IMR-90 (cell line): Measurements from ENCODE around the gene TSR3. TPM values are rescaled to one million over a fixed set of nuclear protein-coding genes. Genes with fewer than 3 reads are reported as not detected.

Experiments used
- ATAC-seq: fragments of 200-7000 bp; cut with Tn5 transposase; 2 replicates; pipeline ENCODE4 v1.9.1; 2020; ENCODE audit warnings: low read depth, mild to moderate bottlenecking, moderate library complexity
- BruUV-seq: library from RNA; stranded (reverse); fragments of 400-500 nt; replicated peaks from 2 replicates; lab custom pipeline; 2021; lab: Mats Ljungman, UMichigan
- CTCF ChIA-PET: fragments of 300-600 bp; formaldehyde crosslinking; extraction: SDS; loops from one replicate; lab custom pipeline; 2021; ENCODE audit warnings: antibody characterized with exemption; lab: Yijun Ruan, JAX
- POLR2A ChIA-PET: fragments of 300-600 bp; sonication (Branson Sonifier 250); formaldehyde crosslinking; loops from one replicate; lab custom pipeline; 2022; ENCODE audit warnings: antibody characterized with exemption; ENCODE audit not compliant: unreplicated experiment; lab: Charles Lee
- DNase-seq: peaks from one replicate; pipeline ENCODE4 v3.0.0; 2013
- H2AFZ ChIP-seq: replicated peaks from 2 replicates; pipeline ENCODE3; 2013; ENCODE audit warnings: low read length, mild to moderate bottlenecking; ENCODE audit not compliant: poor library complexity
- H2AK5ac ChIP-seq: 2 replicates; pipeline ENCODE4 v1.6.1; 2013; ENCODE audit warnings: low read depth, low read length, inconsistent platforms
- H2AK9ac ChIP-seq: replicated peaks from 2 replicates; pipeline ENCODE3; 2013; ENCODE audit warnings: mild to moderate bottlenecking, low read depth, low read length, moderate library complexity; ENCODE audit not compliant: poor library complexity
- H2BK120ac ChIP-seq: 2 replicates; pipeline ENCODE4 v1.6.1; 2013; ENCODE audit warnings: low read depth, low read length, inconsistent platforms
- H2BK15ac ChIP-seq: 3 replicates; pipeline ENCODE4 v1.6.1; 2013; ENCODE audit warnings: low read depth, low read length, inconsistent platforms
- H2BK20ac ChIP-seq: 2 replicates; pipeline ENCODE4 v1.6.1; 2013; ENCODE audit warnings: low read depth, mild to moderate bottlenecking, inconsistent platforms, low read length, moderate library complexity
- H2BK5ac ChIP-seq: 2 replicates; pipeline ENCODE4 v1.6.1; 2013; ENCODE audit warnings: mild to moderate bottlenecking, low read depth, low read length, inconsistent platforms; ENCODE audit not compliant: poor library complexity, severe bottlenecking
- H3K14ac ChIP-seq: replicated peaks from 2 replicates; pipeline ENCODE4 v1.6.1; 2013; ENCODE audit warnings: low read depth, low read length, inconsistent platforms
- H3K18ac ChIP-seq: 2 replicates; pipeline ENCODE4 v1.6.1; 2013; ENCODE audit warnings: low read depth, low read length, control low read depth
- H3K23ac ChIP-seq: 2 replicates; pipeline ENCODE4 v1.6.1; 2013; ENCODE audit warnings: low read depth, low read length, inconsistent platforms
- H3K27ac ChIP-seq: 2 replicates; pipeline ENCODE4 v1.5.1; 2013; ENCODE audit warnings: mild to moderate bottlenecking, control low read depth, low read length; ENCODE audit not compliant: insufficient read depth
- H3K27me3 ChIP-seq: 2 replicates; pipeline ENCODE4 v1.6.1; 2013; ENCODE audit warnings: low read length; ENCODE audit not compliant: control insufficient read depth, insufficient read depth
- H3K36me3 ChIP-seq: 2 replicates; pipeline ENCODE4 v1.6.1; 2013; ENCODE audit warnings: low read length, mixed read lengths; ENCODE audit not compliant: control insufficient read depth, insufficient read depth
- H3K4ac ChIP-seq: 2 replicates; pipeline ENCODE4 v1.6.1; 2013; ENCODE audit warnings: low read depth, low read length, inconsistent platforms
- H3K4me1 ChIP-seq: 2 replicates; pipeline ENCODE4 v1.6.1; 2013; ENCODE audit warnings: low read length, mixed read lengths; ENCODE audit not compliant: control insufficient read depth, insufficient read depth
- H3K4me2 ChIP-seq: 2 replicates; pipeline ENCODE4 v1.6.1; 2013; ENCODE audit warnings: low read depth, mild to moderate bottlenecking, control low read depth, low read length, moderate library complexity
- H3K4me3 ChIP-seq: 2 replicates; pipeline ENCODE4 v1.5.1; 2013; ENCODE audit warnings: low read depth, mild to moderate bottlenecking, control low read depth, low read length, moderate library complexity; ENCODE audit not compliant: insufficient read depth
- H3K56ac ChIP-seq: 2 replicates; pipeline ENCODE4 v1.6.1; 2013; ENCODE audit warnings: low read length, inconsistent platforms; ENCODE audit not compliant: insufficient read depth; ENCODE audit errors: extremely low read depth
- H3K79me1 ChIP-seq, 2 experiments: 2 replicates each; pipeline ENCODE4 v1.6.1; 2013; ENCODE audit warnings: low read length in 2 of 2, inconsistent platforms in 1 of 2, low read depth in 1 of 2
- H3K9ac ChIP-seq: 2 replicates; pipeline ENCODE4 v1.6.1; 2013; ENCODE audit warnings: low read depth, low read length, control low read depth
- H3K9me1 ChIP-seq: 2 replicates; pipeline ENCODE4 v1.6.1; 2013; ENCODE audit warnings: low read length, inconsistent platforms; ENCODE audit not compliant: insufficient read depth
- H3K9me3 ChIP-seq: 2 replicates; pipeline ENCODE4 v1.6.1; 2013; ENCODE audit warnings: low read length; ENCODE audit not compliant: control insufficient read depth, insufficient read depth
- H4K20me1 ChIP-seq: 2 replicates; pipeline ENCODE4 v1.6.1; 2013; ENCODE audit warnings: low read length, inconsistent platforms; ENCODE audit not compliant: insufficient read depth
- H4K5ac ChIP-seq: 2 replicates; pipeline ENCODE4 v1.6.1; 2013; ENCODE audit warnings: mild to moderate bottlenecking, low read depth, low read length, control low read depth
- H4K8ac ChIP-seq, 2 experiments: 2 replicates each; pipeline ENCODE4 v1.6.1; 2013; ENCODE audit warnings: low read depth in 2 of 2, low read length in 2 of 2, control low read depth in 1 of 2, inconsistent platforms in 1 of 2
- H4K91ac ChIP-seq: 2 replicates; pipeline ENCODE4 v1.6.1; 2013; ENCODE audit warnings: low read depth, low read length, inconsistent platforms; ENCODE audit not compliant: insufficient read depth
- BHLHE40 ChIP-seq: fragments of 150-350 bp; IDR thresholded peaks from 2 replicates; pipeline ENCODE4 v1.6.1; 2016; ENCODE audit warnings: mild to moderate bottlenecking, low read depth, low read length
- CEBPB ChIP-seq: IDR thresholded peaks from 2 replicates; pipeline ENCODE4 v1.6.1; 2012; ENCODE audit warnings: low read depth, low read length, improper control_type of control experiment
- CHD1 ChIP-seq: IDR thresholded peaks from 2 replicates; pipeline ENCODE4 v1.6.1; 2012; ENCODE audit warnings: low read depth, low read length, improper control_type of control experiment
- FOS ChIP-seq: fragments of 150-350 bp; IDR thresholded peaks from 2 replicates; pipeline ENCODE4 v1.6.1; 2016; ENCODE audit warnings: low read depth, low read length
- MAFK ChIP-seq: IDR thresholded peaks from 2 replicates; pipeline ENCODE4 v1.6.1; 2012; ENCODE audit warnings: low read depth, low read length, improper control_type of control experiment
- MAZ ChIP-seq: IDR thresholded peaks from 2 replicates; pipeline ENCODE4 v1.6.1; 2012; ENCODE audit warnings: low read depth, mild to moderate bottlenecking, low read length, improper control_type of control experiment, moderate library complexity, borderline replicate concordance
- MXI1 ChIP-seq: IDR thresholded peaks from 2 replicates; pipeline ENCODE4 v1.6.1; 2012; ENCODE audit warnings: low read depth, mild to moderate bottlenecking, low read length, moderate library complexity, borderline replicate concordance
- NFE2L2 ChIP-seq: fragments of 150-350 bp; IDR thresholded peaks from 2 replicates; pipeline ENCODE4 v1.6.1; 2016; ENCODE audit warnings: low read depth, mild to moderate bottlenecking, low read length
- RAD21 ChIP-seq: IDR thresholded peaks from 2 replicates; pipeline ENCODE4 v1.6.1; 2012; ENCODE audit warnings: low read length, improper control_type of control experiment
- RCOR1 ChIP-seq: IDR thresholded peaks from 2 replicates; pipeline ENCODE4 v1.6.1; 2012; ENCODE audit warnings: mild to moderate bottlenecking, low read length, improper control_type of control experiment; ENCODE audit not compliant: insufficient replicate concordance
- RFX5 ChIP-seq: IDR thresholded peaks from 2 replicates; pipeline ENCODE4 v1.8.0; 2012; ENCODE audit warnings: low read depth, mild to moderate bottlenecking, low read length, moderate library complexity
- SMC3 ChIP-seq: fragments of 150-350 bp; IDR thresholded peaks from 2 replicates; pipeline ENCODE4 v1.6.1; 2016; ENCODE audit warnings: low read depth, mild to moderate bottlenecking, antibody characterized with exemption, low read length, moderate library complexity
- USF2 ChIP-seq: fragments of 150-350 bp; IDR thresholded peaks from 2 replicates; pipeline ENCODE4 v1.6.1; 2017; ENCODE audit warnings: mild to moderate bottlenecking, antibody characterized with exemption, low read length, low read depth
- WGBS, 2 experiments: methylation state at CpG; one replicate each; pipeline versions ENCODE4 v1.1.5 to v1.1.7; 2013; ENCODE audit warnings: missing lambda C conversion rate in 2 of 2; ENCODE audit not compliant: insufficient read length in 1 of 2; ENCODE audit errors: extremely low coverage in 2 of 2; 5-methylcytosine and 5-hydroxymethylcytosine counted together
- dilution Hi-C: fragments of 300-500 bp; cut with HindIII; formaldehyde crosslinking; loops from one replicate; pipeline ENCODE4 v1.14.3; 2018; ENCODE audit warnings: low sequenced_read_pairs; ENCODE audit not compliant: unreplicated experiment
- in situ Hi-C: fragments of 300-500 bp; cut with MboI; formaldehyde crosslinking; loops from 3 replicates; pipeline ENCODE4 v1.14.3; 2019; ENCODE audit warnings: low sequenced_read_pairs, inconsistent platforms, mixed read lengths
- intact Hi-C: fragments of 100-400 bp; cut with micrococcal nuclease; formaldehyde crosslinking; loops from 2 replicates; pipeline ENCODE4 v1.10.0; 2022
- polyA plus RNA-seq, 3 experiments: library from polyadenylated mRNA; depleted of rRNA; stranded (reverse); fragments of >200 nt; gene quantifications; 2 replicates each; pipeline ENCODE4 v1.2.3, GENCODE V29; 2012; ENCODE audit warnings: low replicate concordance in 1 of 3
- total RNA-seq: library from RNA; depleted of rRNA; stranded (reverse); fragments of >200 nt; gene quantifications from 2 replicates; pipeline ENCODE4 v1.2.3, GENCODE V29; 2012

The TSR3 gene
- total and polyA plus RNA-seq, 2 of the 4 experiments (the other 2 are of a cell fraction), result 38.0 to 52.9 TPM

GRCh38 chr16:1309888-1310831 is 41.5 kb downstream of the TSR3 start:
- Histone ChIP-seq H4K20me1 (peaks cover 53% of the 10 kb centered on the region), H3K27me3 (no peaks in the 10 kb centered on the region), H3K79me1 (peaks cover 3 to 16% of the 10 kb centered on the region in 2 experiments; a peak in 3 of 4 replicates), H3K18ac (no peak overlapping the region; the same call in 1 of the 2 replicates), H4K91ac (no peak overlapping the region; the same call in 1 of the 2 replicates), H2AFZ (no peak overlapping the region), H2AK5ac (peak overlapping the region; percentile 23; the same call in 1 of the 2 replicates), H2BK120ac (no peak overlapping the region), H2AK9ac (peak overlapping the region; percentile 96), H3K36me3 (peaks cover 24% of the 10 kb centered on the region), H3K4me2 (peak overlapping the region; percentile 97), H3K9me1 (peaks cover 7% of the 10 kb centered on the region), H2BK15ac (no peak overlapping the region), H3K4ac (peak overlapping the region; percentile 34; the same call in 1 of the 2 replicates), H4K8ac (no peak overlapping the region), H4K5ac (peak overlapping the region; percentile 59; the same call in 1 of the 2 replicates), H2BK20ac (no peak overlapping the region), H3K23ac (peak overlapping the region; percentile 55), H2BK5ac (peak overlapping the region; percentile 74), H3K9ac (peak overlapping the region; percentile 90), H3K4me3 (peak overlapping the region; percentile 90), H3K27ac (peak overlapping the region; percentile 79), H3K14ac (peak overlapping the region; percentile 11; the same call in 1 of the 2 replicates), H3K9me3 (no peaks in the 10 kb centered on the region), H3K4me1 (peaks cover 15% of the 10 kb centered on the region), H3K56ac (peak overlapping the region; percentile 42)
- TF ChIP-seq USF2, result no peak
- TF ChIP-seq RCOR1, result no peak
- TF ChIP-seq CEBPB, result peak; percentile 95
- no peak for TF ChIP-seq BHLHE40
- TF ChIP-seq RAD21, result no peak
- peak; percentile 23; the same call in 1 of the 2 replicates for TF ChIP-seq MXI1
- no peak for TF ChIP-seq MAFK
- TF ChIP-seq FOS, result no peak
- TF ChIP-seq SMC3, result no peak
- TF ChIP-seq RFX5, result no peak
- TF ChIP-seq NFE2L2, result no peak
- no peak for TF ChIP-seq CHD1
- peak; percentile 83; the same call in 1 of the 2 replicates for TF ChIP-seq MAZ
- 1% methylated on average over 35 of the region's 77 CpGs; no CpG with 5 or more reads in 1 of the 2 experiments for WGBS, 2 experiments
- POLR2A ChIA-PET, result no interaction called here
- intact Hi-C loops, result no loop called here
- ATAC-seq (peak; percentile 4), DNase-seq (peak; percentile 45)
- CTCF ChIA-PET, result no interaction called here
- in situ Hi-C loops, result no loop called here
- TSS peak; percentile 66 for BruUV-seq
- dilution Hi-C loops, result no loop called here
